Natural killer cell (primary cell): Measurements from ENCODE around the gene AJUBA. TPM values are rescaled to one million over a fixed set of nuclear protein-coding genes. Genes with fewer than 3 reads are reported as not detected.

Experiments
- ATAC-seq, 3 donors: fragments of 150-1000 bp in 2 of 3; fragments of 200-7000 bp in 1 of 3; cut with Tn5 transposase; 1 replicate in 1 of 3; 2 replicates in 2 of 3; pipeline ENCODE4 v1.10.0; 2021; ENCODE audit warnings: mild to moderate bottlenecking in 2 of 3, moderate library complexity in 2 of 3
- DNase-seq, 2 donors: peaks; one replicate each; pipeline versions ENCODE4 v3.0.0 to v3.0.0-alpha.2; 2013 to 2021; ENCODE audit warnings: mixed read lengths in 1 of 2
- H3K27ac ChIP-seq: one replicate; pipeline ENCODE4 v1.5.1; 2013; ENCODE audit warnings: mild to moderate bottlenecking, low read length
- H3K27me3 ChIP-seq: one replicate; pipeline ENCODE4 v1.6.1; 2013; ENCODE audit warnings: low read length; ENCODE audit not compliant: control insufficient read depth, insufficient read depth
- H3K36me3 ChIP-seq: one replicate; pipeline ENCODE4 v1.6.1; 2013; ENCODE audit warnings: low read length; ENCODE audit not compliant: control insufficient read depth, insufficient read depth
- H3K4me1 ChIP-seq: one replicate; pipeline ENCODE4 v1.6.1; 2013; ENCODE audit warnings: low read length; ENCODE audit not compliant: control insufficient read depth, insufficient read depth
- H3K4me3 ChIP-seq: one replicate; pipeline ENCODE4 v1.5.1; 2013; ENCODE audit warnings: low read length
- H3K9me3 ChIP-seq: one replicate; pipeline ENCODE4 v1.6.1; 2013; ENCODE audit warnings: low read length; ENCODE audit not compliant: control insufficient read depth, insufficient read depth
- H3K27ac Mint-ChIP-seq, 2 donors: one replicate each; pipeline ENCODE4 v1.8.0; 2022; ENCODE audit warnings: mild to moderate bottlenecking in 2 of 2, mixed read lengths in 2 of 2, moderate library complexity in 1 of 2
- H3K27me3 Mint-ChIP-seq, 2 donors: one replicate each; pipeline ENCODE4 v1.8.0; 2022; ENCODE audit warnings: low read depth in 2 of 2, mixed read lengths in 2 of 2
- H3K36me3 Mint-ChIP-seq: one replicate; pipeline ENCODE4 v1.8.0; 2022; ENCODE audit warnings: mixed read lengths
- H3K4me1 Mint-ChIP-seq, 2 donors: one replicate each; pipeline ENCODE4 v1.8.0; 2022; ENCODE audit warnings: mixed read lengths in 2 of 2
- H3K4me3 Mint-ChIP-seq: one replicate; pipeline ENCODE4 v1.8.0; 2022; ENCODE audit warnings: mild to moderate bottlenecking, moderate library complexity, mixed read lengths
- H3K9me3 Mint-ChIP-seq, 2 donors: one replicate each; pipeline ENCODE4 v1.8.0; 2022; ENCODE audit warnings: mixed read lengths in 2 of 2
- WGBS: methylation state at CpG from one replicate; pipeline ENCODE4 v1.1.7; 2013; ENCODE audit warnings: missing lambda C conversion rate; ENCODE audit not compliant: insufficient coverage; 5-methylcytosine and 5-hydroxymethylcytosine counted together
- intact Hi-C: fragments of 100-400 bp; cut with micrococcal nuclease; formaldehyde crosslinking; loops from one replicate; pipeline ENCODE4 v1.14.2; 2022
- total RNA-seq, 4 donors: library from RNA; stranded (reverse); fragments of 120-200 nt in 1 of 4; gene quantifications; one replicate each; pipeline versions ENCODE4 v1.2.3 to v1.2.4, GENCODE V29; 2013 to 2022
- TF ChIP-seq, protein P1 (sequence below): fragments of 200-600 bp; IDR thresholded peaks from one replicate; pipeline ENCODE4 v1.8.0; 2022; ENCODE audit warnings: antibody characterized with exemption

Gene AJUBA
- total RNA-seq, 3 donors from 2014 or later (not counting 1 experiment from before 2014, with no cell fraction given): 0.45 to 0.61 (median 0.56) TPM

DNA sequence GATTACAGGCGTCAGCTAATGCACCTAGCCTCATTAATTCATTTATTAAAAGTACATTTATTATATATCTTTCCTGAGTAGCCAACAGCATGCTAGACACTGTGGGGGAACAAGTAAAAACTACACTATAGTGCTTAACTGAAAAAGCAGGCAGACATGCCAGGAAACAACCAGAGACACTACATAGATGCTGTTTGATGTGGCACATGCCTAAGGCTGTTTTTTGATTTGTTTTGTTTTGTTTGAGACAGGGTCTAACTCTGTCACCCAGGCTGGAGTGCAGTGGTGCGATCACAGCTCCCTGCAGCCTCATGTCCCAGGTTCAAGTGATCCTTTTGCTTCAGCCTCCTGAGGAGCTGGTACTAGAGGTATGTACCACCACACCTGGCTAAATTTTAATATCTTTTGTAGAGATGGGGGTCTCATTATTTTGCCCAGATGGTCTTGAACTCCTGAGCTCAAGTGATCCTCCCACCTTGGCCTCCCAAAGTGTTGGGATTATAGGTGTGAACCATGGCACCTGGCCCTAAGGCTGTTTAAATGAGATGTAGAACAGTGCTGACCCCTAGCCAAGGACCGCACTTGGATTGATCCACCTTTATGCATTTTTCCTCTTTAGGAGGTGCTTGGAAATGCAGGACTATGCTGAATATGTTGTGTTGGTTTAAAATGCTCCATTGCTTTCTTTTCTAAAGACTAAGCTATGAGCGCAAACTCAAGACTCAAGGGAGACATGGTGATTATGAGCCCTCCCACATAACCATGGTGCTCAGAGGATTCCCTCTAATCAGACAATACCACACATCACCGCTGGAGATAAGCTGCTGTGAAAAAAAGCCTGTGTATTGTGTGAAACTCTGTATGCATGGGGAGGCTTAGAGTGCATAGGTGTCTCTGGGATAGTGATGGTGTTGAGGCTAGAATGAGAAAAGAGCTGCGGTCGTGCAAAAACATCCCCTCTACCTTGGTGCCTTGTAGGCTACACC is 38.1 kb upstream of the AJUBA start:
- Histone ChIP-seq H3K36me3 (peaks cover 2% of the 10 kb centered on the region), H3K27ac (no peak overlapping the region), H3K4me3 (no peak overlapping the region), H3K9me3 (no peaks in the 10 kb centered on the region), H3K4me1 (no peaks in the 10 kb centered on the region), H3K27me3 (no peaks in the 10 kb centered on the region)
- DNase-seq: peak in 1 of 2 donors; percentile 52
- no peak for ATAC-seq
- H3K27ac Mint-ChIP-seq: no peak overlapping the region
- no peaks in the 10 kb centered on the region for H3K27me3 Mint-ChIP-seq
- WGBS: 98% methylated on average over 4 of the region's 7 CpGs
- H3K4me3 Mint-ChIP-seq: no peak overlapping the region
- H3K9me3 Mint-ChIP-seq: no peaks in the 10 kb centered on the region
- peaks cover 8% of the 10 kb centered on the region for H3K36me3 Mint-ChIP-seq
- TF ChIP-seq, protein P1, sequence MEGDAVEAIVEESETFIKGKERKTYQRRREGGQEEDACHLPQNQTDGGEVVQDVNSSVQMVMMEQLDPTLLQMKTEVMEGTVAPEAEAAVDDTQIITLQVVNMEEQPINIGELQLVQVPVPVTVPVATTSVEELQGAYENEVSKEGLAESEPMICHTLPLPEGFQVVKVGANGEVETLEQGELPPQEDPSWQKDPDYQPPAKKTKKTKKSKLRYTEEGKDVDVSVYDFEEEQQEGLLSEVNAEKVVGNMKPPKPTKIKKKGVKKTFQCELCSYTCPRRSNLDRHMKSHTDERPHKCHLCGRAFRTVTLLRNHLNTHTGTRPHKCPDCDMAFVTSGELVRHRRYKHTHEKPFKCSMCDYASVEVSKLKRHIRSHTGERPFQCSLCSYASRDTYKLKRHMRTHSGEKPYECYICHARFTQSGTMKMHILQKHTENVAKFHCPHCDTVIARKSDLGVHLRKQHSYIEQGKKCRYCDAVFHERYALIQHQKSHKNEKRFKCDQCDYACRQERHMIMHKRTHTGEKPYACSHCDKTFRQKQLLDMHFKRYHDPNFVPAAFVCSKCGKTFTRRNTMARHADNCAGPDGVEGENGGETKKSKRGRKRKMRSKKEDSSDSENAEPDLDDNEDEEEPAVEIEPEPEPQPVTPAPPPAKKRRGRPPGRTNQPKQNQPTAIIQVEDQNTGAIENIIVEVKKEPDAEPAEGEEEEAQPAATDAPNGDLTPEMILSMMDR: no peak
- intact Hi-C loops: no loop called here
- peaks cover 2 to 9% of the 10 kb centered on the region in 2 donors for H3K4me1 Mint-ChIP-seq

DNA sequence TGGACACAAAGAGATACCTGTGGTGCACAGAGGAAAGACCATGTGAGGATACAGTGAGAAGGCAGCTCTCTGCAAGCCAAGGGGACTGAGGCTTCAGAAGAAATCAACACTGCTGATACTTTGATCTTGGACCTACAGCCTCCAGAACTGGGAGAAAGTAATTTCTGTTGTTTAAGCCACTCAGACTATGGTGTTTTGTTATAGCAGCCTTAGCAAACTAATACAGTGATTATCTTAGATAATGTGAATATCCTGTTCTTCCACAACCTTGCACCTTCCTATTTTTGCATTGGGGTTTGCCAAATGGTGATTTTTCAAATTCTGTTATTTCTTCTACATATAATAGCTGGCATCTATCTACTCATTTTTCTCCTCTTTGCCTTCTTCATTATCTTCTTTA is 35.8 kb upstream of the AJUBA start:
- ATAC-seq: no peak
- no peaks in the 10 kb centered on the region for H3K27me3 ChIP-seq
- H3K4me3 ChIP-seq: no peak overlapping the region
- no peak for DNase-seq
- Mint-ChIP-seq H3K4me1 (no peaks in the 10 kb centered on the region), H3K9me3 (no peaks in the 10 kb centered on the region), H3K27me3 (no peaks in the 10 kb centered on the region), H3K4me3 (no peak overlapping the region), H3K36me3 (no peaks in the 10 kb centered on the region), H3K27ac (no peak overlapping the region)
- TF ChIP-seq, protein P1: no peak
- no peaks in the 10 kb centered on the region for H3K4me1 ChIP-seq
- intact Hi-C loops: no loop called here
- no peaks in the 10 kb centered on the region for H3K36me3 ChIP-seq
- H3K9me3 ChIP-seq: no peaks in the 10 kb centered on the region
- H3K27ac ChIP-seq: no peak overlapping the region

DNA sequence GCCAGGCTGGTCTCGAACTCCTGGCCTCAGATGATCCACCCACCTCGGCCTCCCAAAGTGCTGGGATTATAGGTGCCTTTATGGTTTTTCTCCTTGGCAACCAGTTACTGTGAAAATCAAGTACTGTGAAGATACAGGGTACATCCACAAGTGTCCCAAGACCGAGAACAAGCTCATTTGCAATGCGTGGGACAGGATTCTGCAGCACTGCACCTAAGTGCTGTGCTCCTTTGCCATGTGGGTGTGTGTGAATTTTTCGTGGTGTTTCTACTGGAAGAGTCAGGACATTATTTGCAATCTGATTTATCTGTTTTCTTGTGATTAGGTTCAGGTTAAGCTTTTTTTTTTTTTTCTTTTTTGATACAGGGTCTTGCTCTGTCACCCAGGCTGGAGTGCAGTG is 34.7 kb upstream of the AJUBA start:
- Mint-ChIP-seq H3K9me3 (no peaks in the 10 kb centered on the region), H3K27me3 (no peaks in the 10 kb centered on the region), H3K27ac (no peak overlapping the region), H3K36me3 (no peaks in the 10 kb centered on the region), H3K4me3 (no peak overlapping the region), H3K4me1 (no peaks in the 10 kb centered on the region)
- Histone ChIP-seq H3K27me3 (no peaks in the 10 kb centered on the region), H3K4me1 (no peaks in the 10 kb centered on the region), H3K27ac (no peak overlapping the region), H3K36me3 (no peaks in the 10 kb centered on the region), H3K9me3 (no peaks in the 10 kb centered on the region), H3K4me3 (no peak overlapping the region)
- intact Hi-C loops: no loop called here
- WGBS: 97% methylated on average over 5 of the region's 5 CpGs
- TF ChIP-seq, protein P1: no peak
- DNase-seq (no peak), ATAC-seq (no peak)
